ENCODE measurements around the gene TTLL5.

The TTLL5 gene

GRCh38 chr14:75628816-75629215 is 32.2 kb upstream of the TTLL5 start:
- no peak overlapping the region for H2AFZ ChIP-seq
- H3K36me3 ChIP-seq (ENCODE audit: control insufficient read depth, insufficient read depth, low read length), result no peaks in the 10 kb centered on the region
- TF ChIP-seq CTCF (IDR thresholded peaks at IDR 0.05), result no peak
- no peak overlapping the region for H3K4me3 ChIP-seq (ENCODE audit: low read depth, low read length)
- no peaks in the 10 kb centered on the region for H3K9me3 ChIP-seq (ENCODE audit: control insufficient read depth, low read length)
- no peaks in the 10 kb centered on the region for H3K4me1 ChIP-seq
- no peak overlapping the region for H3K9ac ChIP-seq
- no peaks in the 10 kb centered on the region for H3K79me2 ChIP-seq
- no peak overlapping the region for H3K4me2 ChIP-seq (ENCODE audit: low read length)
- no peaks in the 10 kb centered on the region for H3K27me3 ChIP-seq (ENCODE audit: control insufficient read depth, insufficient read depth, low read length)
- no peak overlapping the region for H3K27ac ChIP-seq

GRCh38 chr14:75630695-75631452 is 30.2 kb upstream of the TTLL5 start:
- Histone ChIP-seq H2AFZ (no peak overlapping the region), H3K27me3 (ENCODE audit: control insufficient read depth, insufficient read depth, low read length) (no peaks in the 10 kb centered on the region), H3K36me3 (ENCODE audit: control insufficient read depth, insufficient read depth, low read length) (no peaks in the 10 kb centered on the region), H3K9me3 (ENCODE audit: control insufficient read depth, low read length) (no peaks in the 10 kb centered on the region), H3K4me3 (ENCODE audit: low read depth, low read length) (no peak overlapping the region), H3K79me2 (no peaks in the 10 kb centered on the region), H3K27ac (no peak overlapping the region), H3K4me2 (ENCODE audit: low read length) (no peak overlapping the region), H3K4me1 (no peaks in the 10 kb centered on the region), H3K9ac (no peak overlapping the region)
- no peak for TF ChIP-seq CTCF (IDR thresholded peaks at IDR 0.05)

- Histone ChIP-seq H2AFZ (no peak overlapping the region), H3K4me1 (no peaks in the 10 kb centered on the region)
These were observed 29.6 kb upstream of the TTLL5 start for GRCh38 chr14:75631453-75631831.

GRCh38 chr14:75634848-75635247 is 26.2 kb upstream of the TTLL5 start:
- Histone ChIP-seq H3K4me3 (ENCODE audit: low read depth, low read length) (no peak overlapping the region), H3K4me2 (ENCODE audit: low read length) (no peak overlapping the region), H2AFZ (no peak overlapping the region), H3K27me3 (ENCODE audit: control insufficient read depth, insufficient read depth, low read length) (no peaks in the 10 kb centered on the region), H3K9ac (no peak overlapping the region), H3K27ac (no peak overlapping the region), H3K9me3 (ENCODE audit: control insufficient read depth, low read length) (no peaks in the 10 kb centered on the region), H3K4me1 (no peaks in the 10 kb centered on the region), H3K79me2 (no peaks in the 10 kb centered on the region), H3K36me3 (ENCODE audit: control insufficient read depth, insufficient read depth, low read length) (no peaks in the 10 kb centered on the region)
- no peak for TF ChIP-seq CTCF (IDR thresholded peaks at IDR 0.05)

More at GRCh38 chr14:75631453-75631831, 29.6 kb upstream of the TTLL5 start:
- Histone ChIP-seq H3K9me3 (ENCODE audit: control insufficient read depth, low read length) (no peaks in the 10 kb centered on the region), H3K79me2 (no peaks in the 10 kb centered on the region), H3K27ac (no peak overlapping the region), H3K9ac (no peak overlapping the region), H3K4me2 (ENCODE audit: low read length) (no peak overlapping the region), H3K4me3 (ENCODE audit: low read depth, low read length) (no peak overlapping the region), H3K36me3 (ENCODE audit: control insufficient read depth, insufficient read depth, low read length) (no peaks in the 10 kb centered on the region), H3K27me3 (ENCODE audit: control insufficient read depth, insufficient read depth, low read length) (no peaks in the 10 kb centered on the region)
- TF ChIP-seq CTCF (IDR thresholded peaks at IDR 0.05), result no peak

- no peak overlapping the region for H3K27ac ChIP-seq
These were observed 24.9 kb upstream of the TTLL5 start for GRCh38 chr14:75636100-75636692.

More at GRCh38 chr14:75636100-75636692, 24.9 kb upstream of the TTLL5 start:
- Histone ChIP-seq H3K4me3 (ENCODE audit: low read depth, low read length) (no peak overlapping the region), H3K4me1 (no peaks in the 10 kb centered on the region), H3K79me2 (no peaks in the 10 kb centered on the region), H3K9me3 (ENCODE audit: control insufficient read depth, low read length) (no peaks in the 10 kb centered on the region), H3K36me3 (ENCODE audit: control insufficient read depth, insufficient read depth, low read length) (no peaks in the 10 kb centered on the region), H2AFZ (peak overlapping the region; percentile 44), H3K9ac (no peak overlapping the region), H3K27me3 (ENCODE audit: control insufficient read depth, insufficient read depth, low read length) (no peaks in the 10 kb centered on the region), H3K4me2 (ENCODE audit: low read length) (no peak overlapping the region)
- TF ChIP-seq CTCF (IDR thresholded peaks at IDR 0.05), result no peak

All from parathyroid adenoma (tissue), 2 donors.